Caco-2 (cell line): ENCODE data around the gene NPFFR2. TPM values are rescaled to one million over a fixed set of nuclear protein-coding genes. Genes with fewer than 3 reads are reported as not detected.

ENCODE experiments used
- BruUV-seq: library from RNA; stranded (reverse); fragments of 400-500 nt; replicated peaks from 2 replicates; lab custom pipeline; 2021; lab: Mats Ljungman, UMichigan
- CTCF ChIA-PET: fragments of 300-600 bp; sonication (Branson Sonifier 250); formaldehyde crosslinking; loops from one replicate; lab custom pipeline; 2022; ENCODE audit warnings: antibody characterized with exemption; lab: Charles Lee
- POLR2A ChIA-PET: fragments of 300-600 bp; sonication (Branson Sonifier 250); formaldehyde crosslinking; loops from one replicate; lab custom pipeline; 2022; ENCODE audit warnings: antibody characterized with exemption; lab: Charles Lee
- DNase-seq, 2 experiments: peaks; one replicate each; pipeline versions ENCODE4 v3.0.0 to v3.0.0-alpha.2; 2020 to 2022
- H3K27me3 ChIP-seq: replicated peaks from 2 replicates; pipeline ENCODE4 v1.6.0; 2011; ENCODE audit warnings: low read length; ENCODE audit not compliant: control insufficient read depth, insufficient read depth
- H3K36me3 ChIP-seq: 2 replicates; pipeline ENCODE4 v1.5.1; 2011; ENCODE audit warnings: low read length; ENCODE audit not compliant: control insufficient read depth, insufficient read depth
- H3K4me1 ChIP-seq: fragments of 250-450 bp; sonication (Bioruptor Pico); 2 replicates; pipeline ENCODE4 v1.5.1; 2020; ENCODE audit warnings: mild to moderate bottlenecking
- H3K4me3 ChIP-seq: 2 replicates; pipeline ENCODE4 v1.5.1; 2011; ENCODE audit warnings: low read depth, mild to moderate bottlenecking, control low read depth, low read length
- H3K9me3 ChIP-seq: fragments of 250-450 bp; sonication (Bioruptor Pico); 2 replicates; pipeline ENCODE4 v1.5.1; 2020; ENCODE audit warnings: mild to moderate bottlenecking, moderate library complexity
- H3K27ac Mint-ChIP-seq: one replicate; pipeline ENCODE4 v1.8.0; 2022; ENCODE audit warnings: mixed read lengths; ENCODE audit not compliant: unreplicated experiment
- H3K27me3 Mint-ChIP-seq: one replicate; pipeline ENCODE4 v1.8.0; 2022; ENCODE audit warnings: mixed read lengths; ENCODE audit not compliant: insufficient read depth, unreplicated experiment
- H3K36me3 Mint-ChIP-seq: one replicate; pipeline ENCODE4 v1.8.0; 2022; ENCODE audit warnings: mild to moderate bottlenecking, mixed read lengths; ENCODE audit not compliant: insufficient read depth, unreplicated experiment
- H3K4me1 Mint-ChIP-seq: one replicate; pipeline ENCODE4 v1.8.0; 2022; ENCODE audit warnings: low read depth, mixed read lengths; ENCODE audit not compliant: unreplicated experiment
- H3K4me3 Mint-ChIP-seq: one replicate; pipeline ENCODE4 v1.8.0; 2022; ENCODE audit warnings: mild to moderate bottlenecking, moderate library complexity, mixed read lengths; ENCODE audit not compliant: unreplicated experiment
- H3K9me3 Mint-ChIP-seq: one replicate; pipeline ENCODE4 v1.8.0; 2022; ENCODE audit warnings: mixed read lengths; ENCODE audit not compliant: unreplicated experiment
- intact Hi-C: fragments of 100-400 bp; cut with micrococcal nuclease; formaldehyde crosslinking; loops from one replicate; pipeline ENCODE4 v1.10.0; 2022; ENCODE audit not compliant: unreplicated experiment
- total RNA-seq: library from RNA; stranded (reverse); gene quantifications from 2 replicates; pipeline ENCODE4 v1.2.3, GENCODE V29; 2022
- TF ChIP-seq, protein P1 (sequence below), 2 experiments: fragments of 200-600 bp in 1 of 2; IDR thresholded peaks; 1 replicate in 1 of 2; 2 replicates in 1 of 2; pipeline versions ENCODE4 v1.5.1 to v1.8.0; 2011 to 2022; ENCODE audit warnings: antibody characterized with exemption in 1 of 2, control low read depth in 1 of 2, inconsistent platforms in 1 of 2, low read depth in 1 of 2, low read length in 1 of 2, mild to moderate bottlenecking in 1 of 2, moderate library complexity in 1 of 2; ENCODE audit not compliant: insufficient read depth in 1 of 2, severe bottlenecking in 1 of 2, unreplicated experiment in 1 of 2

NPFFR2 gene
- total RNA-seq, 1 experiment from 2014 or later, result not detected

GRCh38 chr4:71995297-71995696 lies 36.5 kb upstream of the NPFFR2 start:
- peaks cover 37% of the 10 kb centered on the region for H3K9me3 Mint-ChIP-seq
- CTCF ChIA-PET, result no interaction called here

GRCh38 chr4:72006586-72006985 lies 25.2 kb upstream of the NPFFR2 start:
- Mint-ChIP-seq H3K9me3 (no peaks in the 10 kb centered on the region), H3K27me3 (no peaks in the 10 kb centered on the region), H3K27ac (no peak overlapping the region), H3K36me3 (no peaks in the 10 kb centered on the region), H3K4me1 (no peaks in the 10 kb centered on the region), H3K4me3 (no peak overlapping the region)
- intact Hi-C loops, result no loop called here
- Histone ChIP-seq H3K27me3 (no peaks in the 10 kb centered on the region), H3K36me3 (no peaks in the 10 kb centered on the region), H3K4me3 (no peak overlapping the region), H3K4me1 (no peaks in the 10 kb centered on the region), H3K9me3 (no peaks in the 10 kb centered on the region)
- TF ChIP-seq, protein P1, sequence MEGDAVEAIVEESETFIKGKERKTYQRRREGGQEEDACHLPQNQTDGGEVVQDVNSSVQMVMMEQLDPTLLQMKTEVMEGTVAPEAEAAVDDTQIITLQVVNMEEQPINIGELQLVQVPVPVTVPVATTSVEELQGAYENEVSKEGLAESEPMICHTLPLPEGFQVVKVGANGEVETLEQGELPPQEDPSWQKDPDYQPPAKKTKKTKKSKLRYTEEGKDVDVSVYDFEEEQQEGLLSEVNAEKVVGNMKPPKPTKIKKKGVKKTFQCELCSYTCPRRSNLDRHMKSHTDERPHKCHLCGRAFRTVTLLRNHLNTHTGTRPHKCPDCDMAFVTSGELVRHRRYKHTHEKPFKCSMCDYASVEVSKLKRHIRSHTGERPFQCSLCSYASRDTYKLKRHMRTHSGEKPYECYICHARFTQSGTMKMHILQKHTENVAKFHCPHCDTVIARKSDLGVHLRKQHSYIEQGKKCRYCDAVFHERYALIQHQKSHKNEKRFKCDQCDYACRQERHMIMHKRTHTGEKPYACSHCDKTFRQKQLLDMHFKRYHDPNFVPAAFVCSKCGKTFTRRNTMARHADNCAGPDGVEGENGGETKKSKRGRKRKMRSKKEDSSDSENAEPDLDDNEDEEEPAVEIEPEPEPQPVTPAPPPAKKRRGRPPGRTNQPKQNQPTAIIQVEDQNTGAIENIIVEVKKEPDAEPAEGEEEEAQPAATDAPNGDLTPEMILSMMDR (IDR thresholded peaks at IDR 0.05; ENCODE audit: insufficient read depth in 1 of 2, low read depth in 1 of 2, low read length in 1 of 2, severe bottlenecking in 1 of 2, unreplicated experiment in 1 of 2), result no peak
- CTCF ChIA-PET, result no interaction called here
- POLR2A ChIA-PET, result no interaction called here
- DNase-seq, result no peak
- no TSS peak for BruUV-seq

More at GRCh38 chr4:71995297-71995696, 36.5 kb upstream of the NPFFR2 start:
- Mint-ChIP-seq H3K36me3 (no peaks in the 10 kb centered on the region), H3K4me1 (no peaks in the 10 kb centered on the region), H3K27ac (no peak overlapping the region), H3K27me3 (no peaks in the 10 kb centered on the region), H3K4me3 (no peak overlapping the region)
- no peak for DNase-seq
- TF ChIP-seq, protein P1 (IDR thresholded peaks at IDR 0.05; ENCODE audit: insufficient read depth in 1 of 2, low read depth in 1 of 2, low read length in 1 of 2, severe bottlenecking in 1 of 2, unreplicated experiment in 1 of 2), result no peak
- BruUV-seq, result no TSS peak
- POLR2A ChIA-PET, result no interaction called here
- Histone ChIP-seq H3K27me3 (no peaks in the 10 kb centered on the region), H3K4me1 (no peaks in the 10 kb centered on the region), H3K36me3 (no peaks in the 10 kb centered on the region), H3K4me3 (no peak overlapping the region), H3K9me3 (no peaks in the 10 kb centered on the region)
- intact Hi-C loops, result no loop called here

GRCh38 chr4:72011906-72012305 lies 19.9 kb upstream of the NPFFR2 start:
- no peak overlapping the region for H3K27ac Mint-ChIP-seq
- ChIA-PET CTCF (no interaction called here), POLR2A (no interaction called here)
- no peaks in the 10 kb centered on the region for H3K36me3 ChIP-seq
- no peaks in the 10 kb centered on the region for H3K4me1 Mint-ChIP-seq
- no peaks in the 10 kb centered on the region for H3K9me3 Mint-ChIP-seq
- DNase-seq, result no peak
- no peaks in the 10 kb centered on the region for H3K9me3 ChIP-seq
- no peaks in the 10 kb centered on the region for H3K36me3 Mint-ChIP-seq
- H3K27me3 ChIP-seq, result no peaks in the 10 kb centered on the region
- intact Hi-C loops, result no loop called here
- H3K4me1 ChIP-seq, result no peaks in the 10 kb centered on the region
- no peak overlapping the region for H3K4me3 ChIP-seq
- no peaks in the 10 kb centered on the region for H3K27me3 Mint-ChIP-seq
- BruUV-seq, result no TSS peak
- TF ChIP-seq, protein P1 (IDR thresholded peaks at IDR 0.05; ENCODE audit: insufficient read depth in 1 of 2, low read depth in 1 of 2, low read length in 1 of 2, severe bottlenecking in 1 of 2, unreplicated experiment in 1 of 2), result no peak
- H3K4me3 Mint-ChIP-seq, result no peak overlapping the region
